Nephron progenitor cell (in vitro differentiated cells): ENCODE measurements around the gene CBX8.

Experiments
- DNase-seq: peaks from one replicate; pipeline ENCODE4 v3.0.0; 2021
- H3K27ac Mint-ChIP-seq: 2 replicates; pipeline ENCODE4 v1.8.0; 2021; ENCODE audit warnings: mild to moderate bottlenecking, moderate library complexity, mixed read lengths
- H3K27me3 Mint-ChIP-seq: 2 replicates; pipeline ENCODE4 v1.8.0; 2021; ENCODE audit warnings: mild to moderate bottlenecking, low read depth, mixed read lengths; ENCODE audit not compliant: poor library complexity
- H3K36me3 Mint-ChIP-seq: 2 replicates; pipeline ENCODE4 v1.8.0; 2021; ENCODE audit warnings: low read depth, mixed read lengths
- H3K4me1 Mint-ChIP-seq: 2 replicates; pipeline ENCODE4 v1.8.0; 2021; ENCODE audit warnings: mixed read lengths
- H3K4me3 Mint-ChIP-seq: 2 replicates; pipeline ENCODE4 v1.8.0; 2021; ENCODE audit warnings: mild to moderate bottlenecking, moderate library complexity, mixed read lengths
- H3K9me3 Mint-ChIP-seq: 2 replicates; pipeline ENCODE4 v1.8.0; 2021; ENCODE audit warnings: mild to moderate bottlenecking, moderate library complexity, mixed read lengths
- CTCF ChIP-seq: fragments of 200-600 bp; sonication (generic); IDR thresholded peaks from 2 replicates; pipeline ENCODE4 v1.5.0; 2021; ENCODE audit warnings: antibody characterized with exemption

Gene CBX8

GRCh38 chr17:79824234-79824633, 27.4 kb upstream of the CBX8 start:
- Mint-ChIP-seq H3K9me3 (peaks cover 5% of the 10 kb centered on the region), H3K4me1 (peaks cover 31% of the 10 kb centered on the region), H3K27me3 (peaks cover 96% of the 10 kb centered on the region), H3K36me3 (peaks cover 5% of the 10 kb centered on the region), H3K27ac (no peak overlapping the region), H3K4me3 (no peak overlapping the region)
- no peak for TF ChIP-seq CTCF
- DNase-seq, result no peak

GRCh38 chr17:79822583-79823124, 25.8 kb upstream of the CBX8 start:
- Mint-ChIP-seq H3K27me3 (peaks cover 96% of the 10 kb centered on the region), H3K27ac (no peak overlapping the region)

GRCh38 chr17:79821331-79822095, 24.6 kb upstream of the CBX8 start:
- Mint-ChIP-seq H3K36me3 (peaks cover 5% of the 10 kb centered on the region), H3K27me3 (peaks cover 96% of the 10 kb centered on the region), H3K4me1 (peaks cover 8% of the 10 kb centered on the region), H3K9me3 (peaks cover 5% of the 10 kb centered on the region), H3K4me3 (no peak overlapping the region), H3K27ac (no peak overlapping the region)
- DNase-seq, result no peak
- no peak for TF ChIP-seq CTCF

More at GRCh38 chr17:79822583-79823124, 25.8 kb upstream of the CBX8 start:
- peaks cover 5% of the 10 kb centered on the region for H3K36me3 Mint-ChIP-seq
- TF ChIP-seq CTCF, result no peak
- DNase-seq, result no peak
- peaks cover 5% of the 10 kb centered on the region for H3K9me3 Mint-ChIP-seq
- H3K4me1 Mint-ChIP-seq, result peaks cover 19% of the 10 kb centered on the region
- no peak overlapping the region for H3K4me3 Mint-ChIP-seq

GRCh38 chr17:79820959-79821330, 24.1 kb upstream of the CBX8 start:
- no peak for TF ChIP-seq CTCF
- Mint-ChIP-seq H3K9me3 (peaks cover 5% of the 10 kb centered on the region), H3K4me1 (peaks cover 5% of the 10 kb centered on the region), H3K27ac (no peak overlapping the region), H3K4me3 (no peak overlapping the region), H3K36me3 (peaks cover 5% of the 10 kb centered on the region), H3K27me3 (peaks cover 96% of the 10 kb centered on the region)
- no peak for DNase-seq

- Mint-ChIP-seq H3K27ac (no peak overlapping the region), H3K4me3 (no peak overlapping the region), H3K4me1 (peaks cover 4% of the 10 kb centered on the region), H3K9me3 (peaks cover 5% of the 10 kb centered on the region), H3K36me3 (peaks cover 5% of the 10 kb centered on the region), H3K27me3 (peaks cover 91% of the 10 kb centered on the region)
- no peak for TF ChIP-seq CTCF
- DNase-seq, result no peak
These were observed 22.8 kb upstream of the CBX8 start for GRCh38 chr17:79819534-79820276.
